Right cardiac atrium (tissue), 5 donors: ENCODE results near the gene NCAN. TPM values are rescaled to one million over a fixed set of nuclear protein-coding genes. Genes with fewer than 3 reads are reported as not detected.
A peak's percentile ranks its signal among the peaks of the same experiment; 100 is the strongest.

Experiments
- ATAC-seq, 2 donors: fragments of 200-7000 bp; cut with Tn5 transposase; one replicate each; pipeline versions ENCODE4 v1.8.0 to v1.9.1; 2020; ENCODE audit warnings: moderate library complexity in 2 of 2, mild to moderate bottlenecking in 1 of 2
- DNase-seq, 3 donors: peaks; one replicate each; pipeline ENCODE4 v3.0.0-alpha.2; 2020
- H3K27ac ChIP-seq: one replicate; pipeline ENCODE4 v1.5.1; 2013; ENCODE audit warnings: mild to moderate bottlenecking, low read length, control low read depth, moderate library complexity
- H3K27me3 ChIP-seq: one replicate; pipeline ENCODE4 v1.6.1; 2013; ENCODE audit not compliant: control insufficient read depth, insufficient read depth
- H3K4me1 ChIP-seq: one replicate; pipeline ENCODE4 v1.6.1; 2013; ENCODE audit warnings: low read length; ENCODE audit not compliant: control insufficient read depth, insufficient read depth
- H3K4me3 ChIP-seq: one replicate; pipeline ENCODE4 v1.5.1; 2013; ENCODE audit warnings: low read length, control low read depth
- H3K9me3 ChIP-seq: one replicate; pipeline ENCODE4 v1.6.1; 2013; ENCODE audit warnings: low read length; ENCODE audit not compliant: control insufficient read depth
- WGBS: extraction: QIAGEN DNeasy Blood & Tissue Kit; methylation state at CpG from one replicate; pipeline ENCODE4 v1.1.7; 2013; 5-methylcytosine and 5-hydroxymethylcytosine counted together
- intact Hi-C, 4 donors: fragments of 100-400 bp; cut with DNase I; formaldehyde crosslinking; loops; one replicate each; pipeline versions ENCODE4 v1.11.0 to v1.14.0; 2022 to 2023
- polyA plus RNA-seq: library from polyadenylated mRNA; stranded (reverse); fragments of 200-250 nt; gene quantifications from one replicate; pipeline ENCODE4 v1.2.3, GENCODE V29; 2013
- total RNA-seq, 4 donors: library from RNA; stranded (reverse); fragmentation: NEBNext Ultra II Directional; extraction: Animal tissue kit (Norgen Biotek cat#: 25700); gene quantifications; one replicate each; pipeline ENCODE4 v1.2.1, GENCODE V29; 2021
- donor health status: healthy with polysubstance abuse.
- donor health status: DM: no; HTN: yes; CAD: no.
- donor health status: DM: no; HTN: no; CAD: no.
- donor health status: DM: no; HTN: yes; CAD: no; lungs with severe emphysema.
- donor health status: DM: yes; HTN: yes; CAD: no.

The NCAN gene
- total and polyA plus RNA-seq, 5 donors: not detected

- DNase-seq (peak in 1 of 3 donors; percentile 39), ATAC-seq (no peak)
- WGBS: 79% methylated on average over 19 of the region's 19 CpGs
- H3K27ac ChIP-seq: no peak overlapping the region
- H3K4me1 ChIP-seq: peaks cover 4% of the 10 kb centered on the region
- no peaks in the 10 kb centered on the region for H3K27me3 ChIP-seq
- H3K4me3 ChIP-seq: no peak overlapping the region
- H3K9me3 ChIP-seq: no peaks in the 10 kb centered on the region
- intact Hi-C loops: no loop called here
Observed at GRCh38 chr19:19201697-19202630, 9.8 kb upstream of the NCAN start.

- 18% methylated on average over 11 of the region's 11 CpGs for WGBS
- no peaks in the 10 kb centered on the region for H3K27me3 ChIP-seq
- peaks cover 4% of the 10 kb centered on the region for H3K4me1 ChIP-seq
- peak overlapping the region; percentile 65 for H3K27ac ChIP-seq
- H3K4me3 ChIP-seq: peak overlapping the region; percentile 68
- no peaks in the 10 kb centered on the region for H3K9me3 ChIP-seq
- ATAC-seq (no peak), DNase-seq (no peak)
- intact Hi-C loops: no loop called here
Observed at GRCh38 chr19:19202707-19203011, 9.1 kb upstream of the NCAN start.

- H3K4me1 ChIP-seq: peaks cover 4% of the 10 kb centered on the region
- peak within 1 kb of the TSS; percentile 68 for H3K4me3 ChIP-seq
- intact Hi-C loops: no loop called here
- no peaks in the 10 kb centered on the region for H3K27me3 ChIP-seq
- ATAC-seq (peak; percentile 92 to 94), DNase-seq (peak; percentile 95 to 97 (median 97))
- 8% methylated on average over 60 of the region's 60 CpGs for WGBS
- peak within 1 kb of the TSS; percentile 74 for H3K27ac ChIP-seq
- no peaks in the 10 kb centered on the region for H3K9me3 ChIP-seq
Observed at GRCh38 chr19:19203012-19203856, 8.5 kb upstream of the NCAN start, which contains the start of gene NR2C2AP. Gene NR2C2AP (minus strand): TSS chr19:19203414. CDS start chr19:19203060, 354 bp downstream.

GRCh38 chr19:19204181-19204580 is 7.6 kb upstream of the NCAN start:
- no peak overlapping the region for H3K27ac ChIP-seq
- H3K4me3 ChIP-seq: no peak overlapping the region
- H3K9me3 ChIP-seq: no peaks in the 10 kb centered on the region
- H3K27me3 ChIP-seq: no peaks in the 10 kb centered on the region
- no peak for ATAC-seq
- no peak for DNase-seq
- 72% methylated on average over 13 of the region's 13 CpGs for WGBS
- intact Hi-C loops: no loop called here
- peaks cover 4% of the 10 kb centered on the region for H3K4me1 ChIP-seq

GRCh38 chr19:19205416-19206410 is 6.0 kb upstream of the NCAN start:
- no peaks in the 10 kb centered on the region for H3K9me3 ChIP-seq
- H3K4me1 ChIP-seq: peaks cover 4% of the 10 kb centered on the region
- DNase-seq (peak in 1 of 3 donors; percentile 54), ATAC-seq (no peak)
- intact Hi-C loops: no loop called here
- WGBS: 39% methylated on average over 14 of the region's 14 CpGs
- no peak overlapping the region for H3K4me3 ChIP-seq
- H3K27ac ChIP-seq: no peak overlapping the region
- no peaks in the 10 kb centered on the region for H3K27me3 ChIP-seq

GRCh38 chr19:19206938-19207337 is 4.8 kb upstream of the NCAN start:
- ATAC-seq (no peak), DNase-seq (peak in 1 of 3 donors; percentile 7)
- WGBS: 57% methylated on average over 5 of the region's 5 CpGs
- Histone ChIP-seq H3K4me3 (no peak overlapping the region), H3K27me3 (no peaks in the 10 kb centered on the region), H3K4me1 (peaks cover 4% of the 10 kb centered on the region), H3K27ac (no peak overlapping the region), H3K9me3 (no peaks in the 10 kb centered on the region)
- intact Hi-C loops: no loop called here

- no peaks in the 10 kb centered on the region for H3K9me3 ChIP-seq
- WGBS: 48% methylated on average over 8 of the region's 8 CpGs
- intact Hi-C loops: no loop called here
- H3K27ac ChIP-seq: no peak overlapping the region
- DNase-seq: peak in 1 of 3 donors; percentile 31
- no peak overlapping the region for H3K4me3 ChIP-seq
- ATAC-seq: no peak
- no peaks in the 10 kb centered on the region for H3K4me1 ChIP-seq
- no peaks in the 10 kb centered on the region for H3K27me3 ChIP-seq
Observed at GRCh38 chr19:19207637-19208572, 3.9 kb upstream of the NCAN start.

- 60% methylated on average over 9 of the region's 9 CpGs for WGBS
- no peaks in the 10 kb centered on the region for H3K27me3 ChIP-seq
Observed at GRCh38 chr19:19209372-19209771, 2.4 kb upstream of the NCAN start.

GRCh38 chr19:19212916-19213315 is 1.2 kb downstream of the NCAN start:
- Histone ChIP-seq H3K27me3 (no peaks in the 10 kb centered on the region), H3K4me3 (no peak overlapping the region), H3K9me3 (no peaks in the 10 kb centered on the region), H3K27ac (no peak overlapping the region), H3K4me1 (no peaks in the 10 kb centered on the region)
- ATAC-seq (no peak), DNase-seq (no peak)
- intact Hi-C loops: no loop called here
- 11% methylated on average over 7 of the region's 7 CpGs for WGBS

More at GRCh38 chr19:19209372-19209771, 2.4 kb upstream of the NCAN start:
- Histone ChIP-seq H3K27ac (no peak overlapping the region), H3K4me1 (no peaks in the 10 kb centered on the region), H3K4me3 (no peak overlapping the region), H3K9me3 (no peaks in the 10 kb centered on the region)
- DNase-seq (peak in 1 of 3 donors; percentile 4), ATAC-seq (no peak)
- intact Hi-C loops: no loop called here
